ENCODE results near the gene MTUS2. TPM values are rescaled to one million over a fixed set of nuclear protein-coding genes. Genes with fewer than 3 reads are reported as not detected.

MTUS2 gene
- total and polyA plus RNA-seq, 9 of the 15 experiments (the other 6 are each of a cell fraction or from before 2014, with no cell fraction given) = 0.01 to 0.28 (median 0.06) TPM; not detected in 1

DNA sequence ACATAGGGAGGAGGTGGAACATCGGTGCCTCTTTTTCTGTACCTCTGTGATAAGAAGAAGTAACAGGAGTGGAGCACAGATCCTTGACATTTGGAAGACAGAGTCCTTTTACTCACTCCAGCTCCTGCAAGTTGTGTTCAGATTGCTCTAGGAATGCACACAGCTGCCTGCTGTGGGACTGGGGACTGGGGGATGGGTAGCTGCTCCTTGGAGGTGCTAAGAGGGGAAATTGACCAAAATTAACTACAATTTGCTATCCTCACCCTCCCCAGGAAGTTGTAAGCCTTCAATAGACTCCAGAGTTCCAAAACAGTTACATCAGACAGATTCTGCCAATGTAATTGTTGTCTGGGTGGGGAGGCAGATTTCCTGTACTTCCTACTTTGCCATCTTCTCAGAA, 317.9 kb downstream of the MTUS2 start:
- H3K4me3 ChIP-seq = no peak overlapping the region
- intact Hi-C loops (cut with micrococcal nuclease) (no loop called here), in situ Hi-C loops (cut with MboI) (no loop called here)
- no peak overlapping the region for H3K9ac ChIP-seq (ENCODE audit: insufficient read depth in 1 of 2, low read depth in 2 of 2, low read length in 2 of 2)
- no peaks in the 10 kb centered on the region for H3K9me1 ChIP-seq (ENCODE audit: control insufficient read depth, insufficient read depth, low read length)
- no peak for ATAC-seq
- H4K20me1 ChIP-seq (replicated peaks; ENCODE audit: control insufficient read depth, insufficient read depth, low read length) = no peaks in the 10 kb centered on the region
- BruUV-seq (replicated peaks) = no TSS peak
- H3K9me3 ChIP-seq (replicated peaks; ENCODE audit: control insufficient read depth, insufficient read depth, low read depth, low read length) = no peaks in the 10 kb centered on the region
- ChIA-PET POLR2A (no interaction called here), CTCF (ENCODE audit: low intra/inter-chr PET ratio) (no interaction called here)
- no peak overlapping the region for H3K27ac ChIP-seq (ENCODE audit: extremely low read depth, low read depth, low read length)
- no peak overlapping the region for H3K4me2 ChIP-seq (ENCODE audit: insufficient read depth, low read length)
- no peaks in the 10 kb centered on the region for H3K4me1 ChIP-seq (replicated peaks in 1 of 2; ENCODE audit: control insufficient read depth in 2 of 2, insufficient read depth in 2 of 2, low read length in 2 of 2)
- no peaks in the 10 kb centered on the region for H3K79me2 ChIP-seq (ENCODE audit: control insufficient read depth, insufficient read depth, low read length)
- DNase-seq (ENCODE audit: extremely low read depth in 1 of 4, low spot score in 3 of 4) = no peak
- no peak for FAIRE-seq
- WGBS (ENCODE audit: insufficient coverage, low coverage, missing lambda C conversion rate) = 0% methylated on average over 1 of the region's 1 CpG
- no peak overlapping the region for H2AFZ ChIP-seq (ENCODE audit: low read depth, low read length)
- no peaks in the 10 kb centered on the region for H3K36me3 ChIP-seq (ENCODE audit: control insufficient read depth, insufficient read depth, low read length)
- TF ChIP-seq NR1H2 (CRISPR knock-in tag; IDR thresholded peaks at IDR 0.05) = no peak
- TF ChIP-seq FOXJ2 (tag; IDR thresholded peaks at IDR 0.05) = no peak
- no peak for TF ChIP-seq TCF7 (IDR thresholded peaks at IDR 0.05; ENCODE audit: borderline replicate concordance)
- TF ChIP-seq U2AF1 (optimal IDR thresholded peaks at IDR 0.05; ENCODE audit: low read depth, low read length) = no peak
- no peak for TF ChIP-seq SMARCB1 (IDR thresholded peaks at IDR 0.05; ENCODE audit: insufficient read length, low read depth)
- TF ChIP-seq ILK (tag; IDR thresholded peaks at IDR 0.05; ENCODE audit: borderline replicate concordance, low read depth) = no peak
- TF ChIP-seq FUS (optimal IDR thresholded peaks at IDR 0.05; ENCODE audit: low read depth, low read length) = no peak
- TF ChIP-seq HDGF (IDR thresholded peaks at IDR 0.05) = no peak
- TF ChIP-seq GATAD2B (IDR thresholded peaks at IDR 0.05; ENCODE audit: borderline replicate concordance) = no peak
- TF ChIP-seq CHD2 (IDR thresholded peaks at IDR 0.05; ENCODE audit: low read depth, low read length) = no peak
- TF ChIP-seq RBM39 (optimal IDR thresholded peaks at IDR 0.05; ENCODE audit: low read depth, low read length) = no peak
- no peak for TF ChIP-seq NCOA1 (IDR thresholded peaks at IDR 0.05; ENCODE audit: low read depth)
- TF ChIP-seq ADNP (tag; IDR thresholded peaks at IDR 0.05) = no peak
- TF ChIP-seq, protein P1, sequence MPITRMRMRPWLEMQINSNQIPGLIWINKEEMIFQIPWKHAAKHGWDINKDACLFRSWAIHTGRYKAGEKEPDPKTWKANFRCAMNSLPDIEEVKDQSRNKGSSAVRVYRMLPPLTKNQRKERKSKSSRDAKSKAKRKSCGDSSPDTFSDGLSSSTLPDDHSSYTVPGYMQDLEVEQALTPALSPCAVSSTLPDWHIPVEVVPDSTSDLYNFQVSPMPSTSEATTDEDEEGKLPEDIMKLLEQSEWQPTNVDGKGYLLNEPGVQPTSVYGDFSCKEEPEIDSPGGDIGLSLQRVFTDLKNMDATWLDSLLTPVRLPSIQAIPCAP (CRISPR knock-in tag; IDR thresholded peaks at IDR 0.05; ENCODE audit: borderline replicate concordance) = no peak
- no peaks in the 10 kb centered on the region for H3K27me3 ChIP-seq (ENCODE audit: control insufficient read depth in 2 of 2, insufficient read depth in 2 of 2, low read length in 2 of 2)

Measured in K562 (cell line).